ENCODE results near the gene RACGAP1. TPM values are rescaled to one million over a fixed set of nuclear protein-coding genes. Genes with fewer than 3 reads are reported as not detected.
"Not testable (repeated sequence)": the region's sequence is repeated elsewhere in the genome, so short reads cannot be mapped to it uniquely, and the experiment has no call there.

RACGAP1 gene
- total RNA-seq, 1 experiment from 2014 or later, result 147 TPM

DNA sequence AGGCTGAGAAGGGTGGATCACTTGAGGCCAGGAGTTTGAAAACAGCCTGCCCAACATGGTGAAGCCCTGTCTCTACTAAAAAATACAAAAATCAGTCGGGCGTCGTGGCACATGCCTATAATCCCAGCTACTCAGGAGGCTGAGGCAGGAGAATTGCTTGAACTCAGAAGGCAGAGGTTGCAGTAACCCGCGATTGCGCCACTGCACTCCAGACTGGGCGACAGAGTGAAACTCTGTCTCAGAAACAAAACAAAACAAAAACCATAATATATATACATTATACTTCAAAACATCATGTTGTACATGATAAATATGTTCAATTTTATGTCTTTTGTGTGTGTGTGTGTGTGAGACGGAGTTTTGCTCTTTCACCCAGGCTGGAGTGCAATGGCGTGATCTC lies 5.2 kb upstream of the RACGAP1 start:
- not testable (repeated sequence) for DNase-seq (ENCODE audit: low spot score)

DNA sequence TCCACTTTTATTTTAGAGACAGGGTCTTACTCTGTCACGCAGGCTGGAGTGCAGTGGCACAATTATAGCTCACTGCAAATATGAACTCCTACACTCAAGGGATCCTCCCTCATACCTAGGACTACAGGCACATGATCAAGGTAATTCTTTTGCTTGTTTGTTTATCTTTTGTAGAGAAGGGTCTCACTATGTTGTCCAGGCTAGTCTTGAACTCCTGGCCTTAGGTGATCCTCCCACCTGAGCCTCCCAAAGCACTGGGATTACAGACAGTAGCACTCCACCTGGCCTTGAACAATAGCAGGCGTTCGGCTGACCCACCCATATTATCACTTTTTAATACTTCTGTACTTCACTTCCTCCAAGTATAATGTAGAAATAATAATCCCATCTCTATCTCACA lies 1.4 kb upstream of the RACGAP1 start:
- DNase-seq (ENCODE audit: low spot score), result no peak

DNA sequence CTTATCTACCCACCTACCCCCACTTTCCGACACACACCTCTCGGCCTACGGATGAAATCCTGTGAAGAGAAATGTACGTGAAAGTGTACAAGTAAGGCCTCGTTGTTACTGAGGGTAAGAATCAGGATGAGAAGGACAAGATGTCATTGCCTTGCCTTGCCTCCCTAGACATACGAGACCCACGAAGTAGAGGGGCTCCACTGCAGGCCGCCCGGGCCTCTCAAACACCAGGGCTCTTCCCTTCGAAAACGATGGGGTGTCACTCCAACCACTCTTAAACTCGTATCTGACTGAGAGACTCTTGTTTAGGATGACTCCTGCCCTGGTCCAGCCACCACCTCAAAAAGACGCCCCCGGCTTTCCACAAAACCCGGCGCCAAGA lies 498 bp downstream of the RACGAP1 start:
- peak; percentile 10 for DNase-seq (ENCODE audit: low spot score)

DNA sequence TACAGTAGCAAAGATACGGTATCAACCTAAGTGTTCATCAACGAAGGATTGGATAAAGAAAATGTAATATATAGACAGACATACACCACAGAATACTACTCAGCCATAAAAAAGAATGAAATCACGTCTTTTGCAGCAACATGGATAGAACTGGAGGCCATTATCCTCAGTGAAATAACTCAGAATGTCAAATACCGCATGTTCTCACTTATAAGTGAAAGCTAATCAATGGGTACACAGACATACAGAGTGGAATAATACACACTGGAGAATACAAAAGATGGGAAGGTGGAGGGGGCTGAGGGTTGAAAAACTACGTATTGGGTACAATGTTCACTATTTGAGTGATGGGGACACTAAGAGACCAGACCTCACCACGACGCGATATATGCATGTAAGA lies 1.1 kb downstream of the RACGAP1 start:
- DNase-seq (ENCODE audit: low spot score), result no peak

DNA sequence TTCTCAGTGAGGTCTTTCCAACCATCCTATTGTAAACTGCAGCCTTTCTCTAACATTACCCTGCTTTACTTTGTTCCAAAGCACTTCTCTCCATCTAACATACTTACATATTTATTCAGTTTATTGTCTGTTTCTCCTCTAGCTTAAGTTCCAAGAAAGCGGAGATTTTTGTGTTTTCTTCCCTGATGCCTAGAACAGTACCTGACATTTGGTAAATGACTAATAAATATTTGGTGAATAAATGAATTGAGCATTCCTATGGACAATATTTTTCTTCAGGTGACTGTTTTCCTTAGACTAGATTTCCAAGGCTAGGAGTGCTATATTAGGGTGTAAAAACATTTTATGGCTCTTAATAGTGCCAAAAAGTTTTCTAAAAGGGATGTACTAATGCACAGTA lies 2.4 kb downstream of the RACGAP1 start:
- no peak for DNase-seq (ENCODE audit: low spot score)

DNA sequence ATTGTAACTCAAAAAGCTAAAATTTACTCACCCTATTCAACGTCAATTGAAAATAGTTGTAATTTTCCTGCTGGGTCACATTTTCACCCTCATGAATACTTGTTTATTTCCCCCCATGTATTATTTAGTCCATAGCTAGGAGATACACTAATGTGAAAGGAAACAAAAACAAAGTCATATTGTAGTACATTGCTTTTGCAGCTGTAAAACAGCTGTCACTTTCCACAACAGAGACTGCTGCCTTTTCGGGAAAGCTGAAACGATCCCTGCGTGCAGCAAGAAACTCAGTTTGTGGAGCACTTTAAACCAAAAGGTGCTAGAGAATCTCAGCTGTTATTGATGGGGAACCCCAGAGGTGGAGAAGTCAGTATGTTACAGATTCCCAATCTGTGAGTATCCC lies 4.3 kb downstream of the RACGAP1 start:
- DNase-seq (ENCODE audit: low spot score), result no peak

DNA sequence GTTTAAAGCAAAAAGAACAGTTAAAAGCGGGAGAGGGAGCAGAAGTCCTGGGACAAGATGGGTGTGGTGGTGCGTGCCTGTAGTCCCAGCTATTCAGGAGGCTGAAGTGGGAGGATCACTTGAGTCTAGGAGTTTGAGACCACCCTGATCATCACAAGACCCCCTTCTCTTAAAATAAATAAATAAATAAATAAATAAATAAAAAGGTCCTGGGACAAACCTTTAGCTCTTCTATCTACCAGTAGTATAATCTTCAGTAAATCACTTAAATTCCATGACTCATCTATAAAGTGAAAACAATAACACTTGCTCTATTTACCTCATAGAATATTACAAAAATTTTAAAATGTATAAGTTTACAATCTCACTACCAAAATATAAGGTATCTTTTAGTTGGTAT lies 5.8 kb downstream of the RACGAP1 start:
- no peak for DNase-seq (ENCODE audit: low spot score)

DNA sequence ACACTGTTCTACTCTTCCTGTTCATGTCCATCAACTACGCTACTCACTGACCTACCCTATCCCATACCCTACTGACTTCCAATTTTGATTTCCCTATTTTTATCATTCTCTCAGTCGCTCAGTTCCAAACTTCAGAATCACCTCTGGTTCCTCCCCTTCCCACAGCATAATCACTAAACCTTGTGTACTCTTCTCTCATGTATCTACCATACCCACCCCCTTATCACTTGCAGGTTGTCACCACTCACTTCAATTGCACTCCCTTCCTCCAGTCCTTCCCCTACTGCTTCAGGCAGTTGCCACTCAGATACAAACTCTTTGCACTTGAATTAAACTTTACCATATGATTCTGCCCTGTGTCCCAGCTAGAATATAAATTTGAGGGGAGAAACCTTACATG lies 6.3 kb downstream of the RACGAP1 start:
- DNase-seq (ENCODE audit: low spot score), result no peak

DNA sequence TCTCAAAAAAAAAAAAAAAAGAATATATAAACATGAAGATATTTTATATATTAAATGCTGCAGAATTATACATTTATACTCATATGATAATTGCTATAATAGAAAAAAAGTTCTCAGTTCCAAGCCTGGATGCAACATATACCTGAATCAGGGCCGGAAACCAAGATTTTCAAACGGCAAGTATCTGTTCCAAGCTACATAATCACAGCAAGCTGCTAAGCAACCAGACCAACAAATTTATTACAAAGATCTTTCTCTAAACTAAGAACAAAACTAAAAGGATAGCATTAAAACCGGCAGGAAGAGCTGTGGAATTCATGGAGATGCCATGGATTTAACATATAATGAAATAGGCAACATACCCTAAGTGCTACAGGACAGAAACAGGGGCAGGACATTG lies 7.1 kb downstream of the RACGAP1 start:
- DNase-seq (ENCODE audit: low spot score), result no peak

DNA sequence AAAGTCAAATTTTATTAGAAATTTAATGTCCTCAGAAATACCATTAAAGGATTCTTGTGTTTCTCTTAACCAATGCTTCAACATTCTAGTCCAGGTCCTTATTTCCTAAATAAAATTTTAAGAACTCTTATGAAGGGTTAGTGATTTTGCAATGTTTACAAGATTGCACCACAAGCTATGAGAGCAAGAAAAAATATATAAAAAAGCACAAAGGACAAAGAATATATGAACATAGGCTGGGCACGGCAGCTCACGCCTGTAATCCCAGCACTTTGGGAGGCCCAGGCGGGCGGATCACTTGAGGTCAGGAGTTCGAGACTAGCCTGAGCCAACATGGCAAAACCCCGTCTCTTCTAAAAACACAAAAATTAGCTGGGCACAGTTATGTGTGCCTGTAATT lies 7.7 kb downstream of the RACGAP1 start:
- DNase-seq (ENCODE audit: low spot score), result no peak

DNA sequence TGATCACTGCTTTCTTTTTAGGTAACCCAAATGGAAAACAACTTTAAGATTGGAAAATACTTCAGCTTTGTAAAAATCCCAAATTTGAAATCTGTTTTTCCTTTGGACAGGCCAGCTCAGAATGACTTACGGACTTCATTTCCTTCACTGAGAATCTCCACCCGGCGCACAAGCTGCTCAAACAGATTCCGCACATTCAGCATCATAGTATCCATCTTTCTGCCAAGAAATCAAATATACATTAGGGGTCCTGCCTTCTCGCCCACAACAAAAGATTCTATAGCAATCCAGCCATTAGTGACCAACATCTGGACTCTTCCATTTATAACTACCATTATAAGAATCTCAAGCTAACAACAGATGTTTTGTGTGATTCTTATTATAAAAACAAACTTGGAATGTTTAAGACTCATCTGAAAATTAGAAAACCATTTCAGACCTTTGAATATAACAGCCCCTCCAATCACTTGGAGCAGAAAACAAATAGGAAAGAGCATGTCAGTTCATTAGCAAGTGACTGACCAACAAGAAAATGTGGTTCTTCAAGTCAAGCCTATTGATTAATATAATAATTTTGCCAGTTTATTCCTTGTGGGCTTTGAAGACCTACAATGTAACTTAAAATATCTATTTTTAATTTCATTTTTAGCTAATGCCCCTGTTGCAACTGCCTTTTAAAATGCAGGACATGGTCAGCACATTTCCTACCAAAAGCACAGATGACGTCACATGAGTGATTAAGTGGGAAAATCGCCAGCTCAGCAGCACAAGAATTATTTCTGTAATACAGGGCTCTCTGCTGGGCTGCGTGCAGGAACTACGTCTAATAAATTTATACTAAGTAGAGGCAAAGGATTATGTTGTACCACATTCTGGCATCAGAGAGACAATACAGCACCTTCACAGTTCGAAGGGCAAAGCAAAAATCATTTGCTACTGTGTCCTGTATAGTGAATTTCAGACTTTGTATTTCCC lies 8.5 kb downstream of the RACGAP1 start:
- DNase-seq (ENCODE audit: low spot score), result peak; percentile 41

DNA sequence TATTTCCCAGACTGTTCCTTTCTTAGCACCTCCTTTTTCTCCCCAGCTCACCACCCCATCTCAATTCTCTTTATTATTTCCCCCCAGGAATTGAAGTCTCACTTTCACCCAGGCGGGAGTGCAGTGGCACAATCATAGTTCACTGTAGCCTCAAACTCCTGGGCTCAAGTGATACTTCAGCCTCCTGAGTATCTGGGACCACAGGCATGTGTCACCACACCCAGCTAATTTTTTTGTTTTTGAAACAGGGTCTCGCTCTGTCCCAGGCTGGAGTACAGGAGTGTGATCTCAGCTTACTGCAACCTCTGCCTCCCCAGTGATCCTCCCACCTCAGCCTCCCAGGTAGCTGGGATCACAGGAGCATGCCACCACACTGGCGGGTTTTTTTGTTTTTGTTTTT lies 11.0 kb downstream of the RACGAP1 start:
- no peak for DNase-seq (ENCODE audit: low spot score)

DNA sequence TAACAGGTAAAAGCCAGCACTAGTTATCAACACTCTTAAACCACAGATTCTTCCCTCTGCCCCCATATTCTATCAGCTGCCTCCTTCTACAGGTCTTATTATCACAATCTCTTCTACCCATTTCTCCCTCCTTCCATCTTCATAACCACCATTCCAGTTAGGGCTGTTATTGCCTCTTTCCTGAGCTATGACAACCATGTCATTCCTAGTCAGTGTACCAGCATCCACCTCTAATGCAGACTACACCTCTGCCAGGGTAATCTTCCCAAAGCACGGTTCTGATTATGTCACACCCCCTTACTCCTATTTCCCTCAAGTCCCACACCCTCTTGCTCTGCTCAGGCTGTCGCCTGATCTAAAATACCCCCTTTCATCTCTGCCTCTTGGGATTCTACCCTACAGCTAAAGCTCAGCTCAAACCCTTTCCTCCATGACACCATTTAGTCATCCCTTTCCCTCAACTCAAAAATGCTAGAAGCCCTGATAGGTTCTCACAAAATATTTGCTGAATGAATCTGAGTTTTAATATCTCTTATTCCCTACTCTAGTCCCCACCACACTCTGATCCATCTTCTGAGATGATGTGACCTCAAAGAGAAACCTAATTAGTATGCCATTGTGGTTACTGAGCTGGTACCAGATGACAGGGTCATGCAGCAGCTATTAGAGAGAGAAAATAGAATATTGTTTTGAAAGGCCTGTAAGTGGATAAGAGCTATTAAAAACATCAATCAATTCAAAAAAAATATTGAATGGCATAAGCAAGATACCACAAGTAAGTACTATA lies 11.7 kb downstream of the RACGAP1 start:
- DNase-seq (ENCODE audit: low spot score), result no peak

DNA sequence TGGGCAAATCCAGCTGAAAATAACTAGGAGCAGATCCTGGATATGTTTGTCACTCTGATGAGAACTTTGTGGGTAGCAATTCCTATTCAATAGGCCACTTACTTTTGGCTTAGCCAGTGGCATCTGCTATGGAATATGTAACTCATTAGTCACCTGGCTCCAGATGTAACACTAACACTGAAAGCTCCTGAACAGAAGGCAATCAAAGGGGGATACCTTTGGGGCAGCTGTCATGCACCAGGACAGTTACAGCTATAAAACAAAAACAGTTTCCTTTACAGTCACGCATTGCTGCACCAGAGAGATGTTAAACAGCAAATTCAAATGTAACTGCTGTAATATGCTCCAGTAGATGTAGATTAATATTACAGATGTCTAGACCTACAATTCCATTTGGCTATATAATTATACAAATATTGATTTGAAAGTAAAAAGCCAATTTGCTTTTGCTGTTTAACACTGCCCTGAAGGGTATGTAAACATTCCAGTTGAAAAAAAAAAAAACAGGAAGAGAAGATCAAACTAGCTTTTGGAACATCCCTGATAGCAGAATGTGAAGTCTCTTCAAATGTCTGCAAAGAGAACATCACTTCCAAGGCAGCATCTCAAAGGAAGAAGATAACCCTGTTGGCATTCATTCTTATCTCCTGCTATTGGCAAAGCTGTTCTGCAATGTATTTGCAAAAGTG lies 18.4 kb downstream of the RACGAP1 start:
- no peak for DNase-seq (ENCODE audit: low spot score)

DNA sequence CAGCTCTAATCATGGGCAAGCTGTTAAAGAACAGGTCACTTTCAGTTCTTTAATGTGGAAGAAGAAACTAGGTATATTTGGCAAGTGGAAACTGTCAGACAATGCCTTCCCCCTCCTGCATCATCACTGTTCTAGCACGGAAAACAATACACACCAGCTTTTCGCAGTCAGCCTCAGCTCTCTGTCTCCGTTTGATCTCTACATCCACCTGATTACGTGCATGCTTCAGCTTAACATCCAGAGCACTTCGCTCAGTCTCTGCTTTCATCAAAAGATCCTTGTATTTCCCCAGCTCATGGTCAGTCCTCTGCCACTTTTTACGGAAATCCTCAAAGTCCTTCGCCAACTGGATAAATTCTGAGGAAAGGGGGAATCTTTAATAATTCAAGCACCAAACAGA lies 19.0 kb downstream of the RACGAP1 start:
- DNase-seq (ENCODE audit: low spot score), result no peak

DNA sequence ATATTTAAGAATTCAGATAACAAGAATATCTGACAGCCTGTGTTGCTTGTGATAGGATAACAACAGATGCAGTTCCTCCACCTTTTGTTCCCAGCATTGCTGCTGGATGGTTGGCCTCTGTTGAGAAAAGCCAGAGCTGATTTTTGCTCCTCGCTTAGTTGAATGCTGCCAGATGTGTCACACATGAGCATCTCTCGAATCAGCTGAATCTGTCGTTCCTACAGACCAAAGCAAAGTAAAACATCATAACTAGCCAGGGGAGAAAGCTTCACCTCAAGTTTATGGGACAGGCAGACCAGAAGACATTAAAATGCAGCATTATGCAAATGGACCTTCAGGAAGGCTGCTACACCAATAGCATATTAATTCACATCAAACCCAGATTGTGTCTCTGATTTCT lies 20.1 kb downstream of the RACGAP1 start:
- no peak for DNase-seq (ENCODE audit: low spot score)

DNA sequence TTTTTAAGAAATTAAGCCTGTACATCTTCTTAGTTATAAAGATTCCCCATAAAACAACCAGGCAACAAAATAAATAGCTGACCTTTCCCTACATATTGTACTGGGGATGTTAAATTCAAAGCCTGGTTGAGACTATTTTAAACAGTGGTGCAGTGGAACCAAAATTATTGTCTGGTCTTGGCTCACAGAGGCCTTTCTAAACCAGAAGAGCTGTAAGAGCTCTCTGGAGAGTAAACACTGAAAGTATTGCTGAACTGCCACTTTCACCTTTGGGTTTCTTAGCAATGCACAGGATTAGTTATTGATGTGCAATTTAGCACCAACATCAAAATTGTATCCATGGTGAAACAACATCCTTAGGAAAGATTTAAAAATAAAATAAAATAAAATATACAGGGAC lies 20.6 kb downstream of the RACGAP1 start:
- no peak for DNase-seq (ENCODE audit: low spot score)

DNA sequence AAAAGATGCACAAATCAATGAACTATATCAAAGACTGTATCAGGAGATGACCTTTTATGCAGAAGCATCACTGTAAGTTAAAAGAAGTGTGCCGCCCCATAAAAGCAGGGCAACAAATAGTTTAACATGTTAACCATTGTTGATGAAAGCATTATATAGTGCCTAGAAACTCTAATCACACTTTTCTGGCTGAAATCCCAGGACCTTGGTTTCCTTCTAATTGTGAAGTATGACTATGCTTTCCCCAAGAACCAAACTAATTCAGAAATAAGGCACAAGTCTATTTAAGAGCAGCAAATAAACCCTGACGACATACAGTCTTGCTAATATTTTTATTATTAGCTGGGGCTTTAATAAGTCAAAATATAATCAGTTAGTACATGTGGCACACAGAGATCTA lies 21.7 kb downstream of the RACGAP1 start:
- no peak for DNase-seq (ENCODE audit: low spot score)

DNA sequence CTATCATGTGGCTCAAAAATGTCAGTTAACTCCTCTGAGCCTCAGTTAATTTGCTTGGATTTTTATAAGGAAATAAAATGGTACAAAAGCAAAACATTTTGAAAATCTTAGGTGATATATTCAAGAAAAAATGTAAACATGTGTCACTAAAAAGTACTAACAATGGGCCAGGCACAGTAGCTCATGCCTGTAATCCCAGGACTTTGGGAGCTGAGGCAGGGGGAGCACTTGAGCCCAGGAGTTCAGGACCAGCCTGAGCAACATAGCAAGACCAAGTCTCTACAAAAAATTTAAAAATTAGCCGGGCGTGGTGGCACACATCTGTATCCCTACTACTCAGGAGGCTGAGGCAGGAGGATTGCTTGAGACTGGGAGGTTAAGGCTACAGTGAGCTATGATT lies 26.8 kb downstream of the RACGAP1 start:
- DNase-seq (ENCODE audit: low spot score), result no peak

DNA sequence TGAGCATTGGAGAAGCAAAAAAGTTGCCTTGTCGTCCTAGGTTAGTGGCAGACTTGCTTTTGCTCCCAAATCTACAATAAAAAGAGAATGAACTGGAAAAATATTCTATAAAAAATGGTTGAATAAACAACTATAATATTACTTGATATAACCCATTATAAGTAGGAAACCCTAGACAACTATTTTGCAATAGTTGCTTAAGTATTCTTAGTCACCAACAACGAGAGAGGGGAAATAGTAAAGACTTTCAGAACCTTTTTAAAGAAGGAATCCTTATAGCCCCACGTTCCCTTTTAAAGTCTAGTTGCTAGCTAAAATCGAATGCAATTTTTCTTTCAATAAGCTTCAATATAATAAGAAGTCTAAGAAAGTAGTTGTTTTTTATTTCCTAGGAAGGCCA lies 35.0 kb downstream of the RACGAP1 start:
- no peak for DNase-seq (ENCODE audit: low spot score)

DNA sequence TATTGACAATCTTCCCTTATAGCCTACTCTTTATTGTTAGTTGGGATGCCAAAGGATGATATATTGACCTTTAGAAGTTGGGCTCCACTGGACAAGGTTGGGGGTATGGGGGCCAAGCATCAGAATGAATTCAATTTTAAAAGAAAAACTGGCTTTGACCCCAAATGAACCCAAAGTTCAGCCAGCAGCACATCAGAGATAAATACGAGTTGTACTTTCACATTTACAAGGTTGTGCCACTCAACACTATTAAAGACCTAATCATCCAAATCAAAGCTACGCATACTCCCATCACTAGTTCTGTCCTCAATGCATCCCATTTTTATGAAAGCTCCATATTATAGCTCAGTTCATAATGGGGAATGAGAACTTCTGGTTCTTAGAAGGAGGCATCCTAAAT lies 35.9 kb downstream of the RACGAP1 start:
- DNase-seq (ENCODE audit: low spot score), result not testable (repeated sequence)

DNA sequence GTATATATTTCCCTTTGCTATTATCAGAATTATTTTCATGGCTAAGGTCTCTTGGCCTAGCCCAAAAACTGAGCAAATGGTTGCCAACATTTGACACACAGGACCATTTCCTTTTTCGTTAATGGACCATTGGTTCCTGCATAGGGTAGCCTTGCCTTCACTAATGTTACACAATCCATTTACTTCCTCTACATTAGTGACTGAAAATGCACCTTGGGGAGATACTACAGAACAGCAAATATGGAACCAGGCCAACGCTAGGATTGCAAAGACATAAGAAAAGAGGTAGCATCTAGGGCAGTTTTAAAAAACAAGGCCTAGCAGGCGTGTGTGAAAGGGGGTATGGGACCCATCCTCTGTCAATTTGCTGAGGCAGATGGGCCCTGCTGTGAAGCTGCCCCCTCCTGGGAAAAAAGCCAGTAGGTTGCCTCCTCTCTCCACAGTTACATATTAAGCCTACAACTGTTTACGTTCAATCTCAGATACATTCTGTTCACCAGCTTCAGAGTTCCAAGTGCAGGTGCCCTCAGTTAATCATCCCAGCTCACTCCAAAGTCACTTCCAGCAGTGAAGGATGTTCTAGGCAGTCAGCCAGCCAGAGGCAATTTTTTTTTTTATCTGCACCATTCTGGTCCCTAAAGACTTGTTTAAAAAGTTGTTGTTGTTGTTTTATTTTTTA lies 37.5 kb downstream of the RACGAP1 start:
- DNase-seq (ENCODE audit: low spot score), result no peak
